PFSK-1 (cell line): ENCODE data around the gene DNAJB12.

Source experiments
- POLR2AphosphoS5 ChIP-seq: IDR thresholded peaks from 2 replicates; pipeline ENCODE4 v1.6.1; 2012; ENCODE audit warnings: low read depth, mild to moderate bottlenecking, control low read depth, low read length, moderate library complexity
- SIN3A ChIP-seq: IDR thresholded peaks from 2 replicates; pipeline ENCODE4 v1.6.1; 2012; ENCODE audit warnings: mild to moderate bottlenecking, low read length, moderate library complexity, borderline replicate concordance; ENCODE audit not compliant: insufficient read depth
- TAF1 ChIP-seq: IDR thresholded peaks from 2 replicates; pipeline ENCODE4 v1.6.1; 2012; ENCODE audit warnings: low read length, control low read depth, borderline replicate concordance; ENCODE audit not compliant: insufficient read depth

GRCh38 chr10:72330069-72330426, 24.7 kb downstream of the DNAJB12 start:
- no peak for TF ChIP-seq POLR2AphosphoS5
- no peak for TF ChIP-seq TAF1
- no peak for TF ChIP-seq SIN3A
